Tibial nerve (tissue), 4 donors: Measurements from ENCODE around the gene KCNMA1. TPM values are rescaled to one million over a fixed set of nuclear protein-coding genes. Genes with fewer than 3 reads are reported as not detected.

ENCODE experiments used
- DNase-seq, 2 donors: peaks; one replicate each; pipeline ENCODE4 v3.0.0-alpha.2; 2019; ENCODE audit warnings: low spot score in 2 of 2
- H3K27ac ChIP-seq, 4 donors: fragments of 200-600 bp; sonication (generic) in 3 of 4; one replicate each; pipeline ENCODE4 v1.5.1; 2017 to 2019; ENCODE audit warnings: mild to moderate bottlenecking in 1 of 4
- H3K27me3 ChIP-seq, 2 donors: fragments of 200-600 bp; sonication (generic) in 1 of 2; one replicate each; pipeline versions ENCODE4 v1.5.1 to v1.6.0; 2017 to 2019
- H3K36me3 ChIP-seq, 3 donors: fragments of 200-600 bp; sonication (generic); one replicate each; pipeline ENCODE4 v1.5.1; 2018 to 2019
- H3K4me1 ChIP-seq, 4 donors: fragments of 200-600 bp; sonication (generic) in 3 of 4; one replicate each; pipeline ENCODE4 v1.5.1; 2017 to 2019
- H3K4me3 ChIP-seq, 4 donors: fragments of 200-600 bp; sonication (generic) in 3 of 4; one replicate each; pipeline ENCODE4 v1.5.1; 2017 to 2019; ENCODE audit warnings: mild to moderate bottlenecking in 1 of 4, moderate library complexity in 1 of 4
- H3K9me3 ChIP-seq, 4 donors: fragments of 200-600 bp; sonication (generic) in 3 of 4; one replicate each; pipeline ENCODE4 v1.5.1; 2017 to 2019
- CTCF ChIP-seq, 5 experiments: fragments of 200-600 bp in 3 of 5; fragments of 450-650 bp in 2 of 5; sonication (generic) in 3 of 5; IDR thresholded peaks; one replicate each; pipeline ENCODE4 v1.5.1; 2016 to 2019; ENCODE audit warnings: antibody characterized with exemption in 5 of 5, mild to moderate bottlenecking in 3 of 5, moderate library complexity in 2 of 5
- EP300 ChIP-seq, 2 donors: sonication (generic); formaldehyde crosslinking; IDR thresholded peaks; one replicate each; pipeline ENCODE4 v1.6.1; 2017; ENCODE audit warnings: antibody characterized with exemption in 2 of 2, mild to moderate bottlenecking in 1 of 2
- POLR2A ChIP-seq, 2 donors: fragments of 450-650 bp; IDR thresholded peaks; one replicate each; pipeline ENCODE4 v1.6.1; 2017; ENCODE audit warnings: antibody characterized with exemption in 2 of 2, mild to moderate bottlenecking in 2 of 2, moderate library complexity in 2 of 2
- WGBS, 2 donors: methylation state at CpG; one replicate each; pipeline ENCODE4 v1.1.5; 2018; 5-methylcytosine and 5-hydroxymethylcytosine counted together
- total RNA-seq, 4 donors: library from RNA; depleted of rRNA; stranded (reverse); fragments of >200 nt; gene quantifications; one replicate each; pipeline ENCODE4 v1.1.0, GENCODE V29; 2016

KCNMA1 gene
- total RNA-seq, 4 donors from 2014 or later: 10.2 to 19.9 (median 13.7) TPM

- 83 to 90% methylated on average over 2 of the region's 2 CpGs for WGBS, 2 donors
- peaks cover 0 to 4% (median 0%) of the 10 kb centered on the region in 4 donors for H3K4me1 ChIP-seq
- DNase-seq: no peak
- H3K9me3 ChIP-seq: no peaks in the 10 kb centered on the region
- no peak overlapping the region for H3K27ac ChIP-seq
- no peaks in the 10 kb centered on the region for H3K36me3 ChIP-seq
- H3K4me3 ChIP-seq: no peak overlapping the region
- TF ChIP-seq CTCF (IDR thresholded peaks at IDR 0.05) (no peak), POLR2A (IDR thresholded peaks at IDR 0.05) (no peak), EP300 (IDR thresholded peaks at IDR 0.05) (no peak)
- no peaks in the 10 kb centered on the region for H3K27me3 ChIP-seq
These were observed 133.3 kb downstream of the KCNMA1 start for GRCh38 chr10:77504196-77504872.

DNA sequence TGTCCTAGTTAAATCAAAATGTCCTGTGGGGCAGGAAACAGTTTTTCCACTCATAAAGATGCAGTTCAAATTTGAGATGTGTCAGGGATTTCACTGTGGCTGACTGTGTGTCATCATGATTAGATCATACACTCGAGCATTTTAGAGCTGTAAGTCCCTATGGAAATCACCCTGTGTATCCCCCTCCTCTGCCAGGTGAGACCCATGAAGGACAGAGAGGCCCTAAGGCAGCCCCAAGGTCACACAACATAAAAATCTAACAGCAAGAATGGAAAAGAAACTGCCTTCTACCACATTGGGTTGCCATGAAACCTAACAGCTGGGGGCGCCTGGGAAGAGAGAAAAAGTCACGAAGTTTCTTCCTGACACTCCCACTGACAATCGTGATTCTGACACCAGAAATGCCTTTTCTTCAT, 135.8 kb downstream of the KCNMA1 start:
- DNase-seq: no peak
- H3K4me1 ChIP-seq: peaks cover 0 to 4% (median 0%) of the 10 kb centered on the region in 4 donors
- TF ChIP-seq POLR2A (IDR thresholded peaks at IDR 0.05) (no peak), EP300 (IDR thresholded peaks at IDR 0.05) (no peak), CTCF (IDR thresholded peaks at IDR 0.05) (no peak)
- WGBS, 2 donors: 41 to 52% methylated on average over 4 of the region's 4 CpGs
- H3K36me3 ChIP-seq: no peaks in the 10 kb centered on the region
- no peaks in the 10 kb centered on the region for H3K27me3 ChIP-seq
- H3K9me3 ChIP-seq: no peaks in the 10 kb centered on the region
- no peak overlapping the region for H3K4me3 ChIP-seq
- H3K27ac ChIP-seq: no peak overlapping the region

- Histone ChIP-seq H3K4me3 (no peak overlapping the region), H3K36me3 (no peaks in the 10 kb centered on the region), H3K27me3 (no peaks in the 10 kb centered on the region), H3K9me3 (no peaks in the 10 kb centered on the region), H3K4me1 (peaks cover 0 to 4% (median 0%) of the 10 kb centered on the region in 4 donors), H3K27ac (no peak overlapping the region)
- WGBS, 2 donors: 25 to 31% methylated on average over 7 of the region's 7 CpGs
- TF ChIP-seq POLR2A (IDR thresholded peaks at IDR 0.05) (no peak), EP300 (IDR thresholded peaks at IDR 0.05) (no peak), CTCF (IDR thresholded peaks at IDR 0.05) (no peak)
- DNase-seq: no peak
These were observed 136.3 kb downstream of the KCNMA1 start for GRCh38 chr10:77501152-77501845.

- 76 to 95% methylated on average over 4 of the region's 4 CpGs for WGBS, 2 donors
- TF ChIP-seq EP300 (IDR thresholded peaks at IDR 0.05): no peak
- TF ChIP-seq POLR2A (IDR thresholded peaks at IDR 0.05): no peak
- no peak for TF ChIP-seq CTCF (IDR thresholded peaks at IDR 0.05)
- no peak overlapping the region for H3K4me3 ChIP-seq
- no peaks in the 10 kb centered on the region for H3K9me3 ChIP-seq
- H3K27ac ChIP-seq: no peak overlapping the region
- no peak for DNase-seq
- H3K4me1 ChIP-seq: peaks cover 0 to 4% (median 0%) of the 10 kb centered on the region in 4 donors
- H3K27me3 ChIP-seq: no peaks in the 10 kb centered on the region
- no peaks in the 10 kb centered on the region for H3K36me3 ChIP-seq
These were observed 136.9 kb downstream of the KCNMA1 start for GRCh38 chr10:77500754-77501151.

GRCh38 chr10:77498829-77499228, 138.8 kb downstream of the KCNMA1 start:
- Histone ChIP-seq H3K9me3 (no peaks in the 10 kb centered on the region), H3K4me1 (peaks cover 0 to 4% (median 0%) of the 10 kb centered on the region in 4 donors), H3K4me3 (no peak overlapping the region), H3K36me3 (no peaks in the 10 kb centered on the region), H3K27ac (no peak overlapping the region), H3K27me3 (no peaks in the 10 kb centered on the region)
- TF ChIP-seq CTCF (IDR thresholded peaks at IDR 0.05) (no peak), EP300 (IDR thresholded peaks at IDR 0.05) (no peak), POLR2A (IDR thresholded peaks at IDR 0.05) (no peak)
- DNase-seq: no peak
- 40 to 61% methylated on average over 2 of the region's 2 CpGs for WGBS, 2 donors
